ENCODE data around the gene ASB3.
A peak's percentile ranks its signal among the peaks of the same experiment; 100 is the strongest.
"Not testable (repeated sequence)": the region's sequence is repeated elsewhere in the genome, so short reads cannot be mapped to it uniquely, and the experiment has no call there.

Gene ASB3

GRCh38 chr2:53786705-53787613 lies at the start of gene ASB3, which contains the start of gene ERLEC1:
ASB3 (minus strand) TSS chr2:53786953; CDS start chr2:53765572, 21,381 bp downstream.
ERLEC1 (plus strand) TSS chr2:53787044; CDS start chr2:53787211, 167 bp downstream.
- peak; percentile 86 for DNase-seq (ENCODE audit: low spot score)

GRCh38 chr2:53829980-53830290 lies 43.2 kb upstream of the ASB3 start:
- not testable (repeated sequence) for DNase-seq (ENCODE audit: low spot score)

GRCh38 chr2:53829273-53829979 lies 42.7 kb upstream of the ASB3 start:
- no peak for DNase-seq (ENCODE audit: low spot score)

GRCh38 chr2:53828331-53828730 lies 41.6 kb upstream of the ASB3 start:
- no peak for DNase-seq (ENCODE audit: low spot score)

GRCh38 chr2:53827398-53828175 lies 40.8 kb upstream of the ASB3 start:
- peak; percentile 47 for DNase-seq (ENCODE audit: low spot score)

GRCh38 chr2:53826587-53827397 lies 40.0 kb upstream of the ASB3 start:
- DNase-seq (ENCODE audit: low spot score): peak; percentile 72

GRCh38 chr2:53826030-53826410 lies 39.3 kb upstream of the ASB3 start:
- no peak for DNase-seq (ENCODE audit: low spot score)

- not testable (repeated sequence) for DNase-seq (ENCODE audit: low spot score)
Observed at GRCh38 chr2:53823639-53824038, 36.9 kb upstream of the ASB3 start.

- no peak for DNase-seq (ENCODE audit: low spot score)
Observed at GRCh38 chr2:53821810-53822209, 35.1 kb upstream of the ASB3 start.

GRCh38 chr2:53820711-53821110 lies 34.0 kb upstream of the ASB3 start:
- DNase-seq (ENCODE audit: low spot score): no peak

- DNase-seq (ENCODE audit: low spot score): no peak
Observed at GRCh38 chr2:53820048-53820447, 33.3 kb upstream of the ASB3 start.

- DNase-seq (ENCODE audit: low spot score): no peak
Observed at GRCh38 chr2:53819634-53820033, 32.9 kb upstream of the ASB3 start.

GRCh38 chr2:53818854-53819435 lies 32.2 kb upstream of the ASB3 start:
- DNase-seq (ENCODE audit: low spot score): no peak

GRCh38 chr2:53813151-53813550 lies 26.4 kb upstream of the ASB3 start:
- no peak for DNase-seq (ENCODE audit: low spot score)

GRCh38 chr2:53811601-53812000 lies 24.8 kb upstream of the ASB3 start:
- DNase-seq (ENCODE audit: low spot score): no peak

- no peak for DNase-seq (ENCODE audit: low spot score)
Observed at GRCh38 chr2:53802617-53803151, 15.9 kb upstream of the ASB3 start.

- no peak for DNase-seq (ENCODE audit: low spot score)
Observed at GRCh38 chr2:53801547-53801946, 14.8 kb upstream of the ASB3 start.

- DNase-seq (ENCODE audit: low spot score): no peak
Observed at GRCh38 chr2:53793821-53794220, 7.1 kb upstream of the ASB3 start.

- no peak for DNase-seq (ENCODE audit: low spot score)
Observed at GRCh38 chr2:53793261-53793660, 6.5 kb upstream of the ASB3 start.

GRCh38 chr2:53787614-53788289 lies 999 bp upstream of the ASB3 start:
- DNase-seq (ENCODE audit: low spot score): no peak
